Subcutaneous abdominal adipose tissue (tissue), 5 donors: ENCODE data around the gene SLC9C1.
A peak's percentile ranks its signal among the peaks of the same experiment; 100 is the strongest.

Experiments
- H3K27ac ChIP-seq: one replicate; pipeline ENCODE4 v1.7.0; 2013; ENCODE audit warnings: low read depth, mild to moderate bottlenecking, inconsistent platforms, low read length, moderate library complexity
- H3K27me3 ChIP-seq, 5 donors: one replicate each; pipeline ENCODE4 v1.7.0; 2013; ENCODE audit warnings: low read length in 5 of 5, inconsistent platforms in 1 of 5; ENCODE audit not compliant: control insufficient read depth in 5 of 5, insufficient read depth in 4 of 5
- H3K36me3 ChIP-seq, 5 donors: one replicate each; pipeline ENCODE4 v1.7.0; 2013; ENCODE audit warnings: low read length in 5 of 5; ENCODE audit not compliant: control insufficient read depth in 5 of 5, insufficient read depth in 5 of 5
- H3K4me1 ChIP-seq, 5 donors: one replicate each; pipeline ENCODE4 v1.7.0; 2013; ENCODE audit warnings: low read length in 5 of 5, mild to moderate bottlenecking in 3 of 5, moderate library complexity in 1 of 5; ENCODE audit not compliant: control insufficient read depth in 5 of 5, insufficient read depth in 5 of 5
- H3K4me3 ChIP-seq, 5 donors: one replicate each; pipeline ENCODE4 v1.7.0; 2013; ENCODE audit warnings: low read length in 5 of 5, low read depth in 1 of 5
- H3K9ac ChIP-seq, 5 donors: one replicate each; pipeline ENCODE4 v1.7.0; 2013; ENCODE audit warnings: low read length in 5 of 5, mild to moderate bottlenecking in 4 of 5, moderate library complexity in 3 of 5
- H3K9me3 ChIP-seq, 5 donors: one replicate each; pipeline ENCODE4 v1.7.0; 2013; ENCODE audit warnings: low read length in 5 of 5; ENCODE audit not compliant: control insufficient read depth in 5 of 5
- donor health status: healthy.
- donor health status: healthy.
- donor health status: healthy.
- donor health status: healthy.
- donor health status: healthy.

SLC9C1 gene

DNA sequence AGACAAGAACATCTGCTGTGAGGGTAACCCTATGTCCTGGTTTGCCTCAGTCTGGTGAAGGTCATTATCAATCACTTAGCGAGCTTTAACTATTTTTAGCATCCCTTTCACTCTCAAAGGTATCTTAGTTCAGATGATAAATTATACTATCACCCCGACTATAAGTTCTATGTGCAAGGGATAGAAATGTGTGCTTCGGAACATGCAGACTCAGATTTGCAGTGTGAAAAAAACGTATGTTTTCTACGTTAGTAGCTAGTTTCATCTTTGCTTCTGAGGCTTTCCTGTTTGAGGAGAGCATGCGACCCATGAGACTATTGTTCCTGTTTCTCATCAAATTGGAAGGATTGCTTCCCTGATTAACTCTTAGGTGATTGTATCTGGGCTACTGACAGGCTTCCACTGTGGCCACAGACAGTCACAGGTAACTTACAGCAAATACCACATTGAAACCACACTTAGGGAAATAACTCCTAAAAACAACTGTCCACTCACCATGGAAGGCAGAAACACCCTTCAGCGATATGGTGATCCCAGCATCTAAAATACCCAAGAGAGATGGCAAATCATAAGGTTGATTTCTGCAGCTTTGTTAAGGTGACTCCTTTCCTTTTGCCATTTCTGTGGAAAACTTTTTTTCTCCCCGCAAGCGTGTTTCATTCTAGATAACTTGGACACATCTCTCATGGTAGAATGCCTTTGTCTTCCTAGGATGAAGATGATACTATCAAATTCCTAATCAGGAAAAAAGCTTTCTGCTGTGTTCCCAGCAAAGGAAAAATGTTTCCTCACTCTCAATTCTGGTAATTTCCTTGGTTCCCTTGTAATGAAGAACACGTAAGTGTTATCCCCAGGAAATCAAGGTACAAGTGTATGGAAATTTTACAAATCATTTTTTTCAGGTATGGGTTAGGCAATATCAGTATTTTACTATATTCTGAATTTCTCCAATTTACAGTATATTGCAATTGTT lies 166.2 kb downstream of the SLC9C1 start:
- H3K27ac ChIP-seq = no peak overlapping the region
- H3K27me3 ChIP-seq = no peaks in the 10 kb centered on the region
- no peaks in the 10 kb centered on the region for H3K9me3 ChIP-seq
- H3K36me3 ChIP-seq = no peaks in the 10 kb centered on the region
- H3K9ac ChIP-seq = no peak overlapping the region
- peak overlapping the region in 2 of 5 donors; percentile 20 to 21 for H3K4me3 ChIP-seq
- H3K4me1 ChIP-seq = peaks cover 0 to 14% (median 5%) of the 10 kb centered on the region in 5 donors

DNA sequence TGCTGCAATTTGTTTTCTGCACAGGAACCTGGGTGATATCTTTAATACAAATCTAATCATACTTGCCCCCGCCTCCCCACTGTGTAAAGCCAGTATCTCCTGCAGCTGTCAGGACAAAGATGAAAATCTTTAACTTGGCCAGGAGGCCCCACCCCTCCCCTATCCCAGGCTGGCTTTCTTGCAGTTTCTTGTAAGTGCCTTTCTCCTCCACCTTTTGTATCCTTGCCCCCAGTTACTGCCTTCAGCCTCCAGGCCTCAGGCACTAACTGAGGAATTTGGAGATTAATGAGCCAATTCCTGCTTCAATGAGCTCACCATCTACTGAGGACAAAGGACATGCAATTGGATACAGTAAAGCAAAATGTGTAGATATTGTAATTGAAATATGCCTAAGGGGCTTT lies 167.5 kb downstream of the SLC9C1 start:
- Histone ChIP-seq H3K27me3 (no peaks in the 10 kb centered on the region), H3K9me3 (no peaks in the 10 kb centered on the region), H3K36me3 (no peaks in the 10 kb centered on the region), H3K4me1 (peaks cover 0 to 14% (median 5%) of the 10 kb centered on the region in 5 donors), H3K9ac (no peak overlapping the region), H3K4me3 (no peak overlapping the region), H3K27ac (peak overlapping the region; percentile 1)

DNA sequence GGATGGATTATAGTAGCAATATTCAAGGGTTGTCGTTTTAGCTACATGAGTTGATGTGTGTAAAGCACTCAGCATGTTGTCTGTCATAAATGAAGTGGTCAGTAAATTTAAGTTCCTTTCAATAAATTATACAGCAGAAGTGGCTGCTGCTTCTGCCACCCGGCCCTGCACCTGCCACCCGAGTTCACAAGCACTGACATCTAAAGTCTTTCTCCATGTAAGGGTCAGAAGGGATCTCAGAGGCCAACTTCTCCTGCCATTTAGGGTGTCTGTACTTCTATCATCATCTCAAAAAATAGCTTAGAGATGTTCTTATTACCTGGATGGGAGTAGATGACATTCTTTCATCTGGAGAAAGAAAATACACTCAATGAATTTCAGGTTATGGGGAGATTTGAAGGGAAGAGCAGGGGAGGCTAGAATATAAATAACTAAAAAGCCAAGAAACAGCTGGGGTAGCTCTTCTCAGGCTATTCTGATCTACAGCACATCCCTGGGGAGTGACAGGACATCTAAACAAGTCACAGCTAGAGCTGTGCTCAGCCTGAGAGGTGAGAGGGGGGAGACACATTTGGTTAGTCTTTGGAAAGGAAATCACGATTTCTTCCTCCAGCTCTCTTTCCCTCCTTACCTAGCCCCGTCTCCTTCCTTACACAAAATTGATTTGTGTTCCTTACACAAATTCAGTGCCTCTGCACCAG lies 169.0 kb downstream of the SLC9C1 start:
- H3K4me1 ChIP-seq = peaks cover 0 to 14% (median 5%) of the 10 kb centered on the region in 5 donors
- no peak overlapping the region for H3K27ac ChIP-seq
- no peaks in the 10 kb centered on the region for H3K36me3 ChIP-seq
- no peak overlapping the region for H3K4me3 ChIP-seq
- H3K27me3 ChIP-seq = no peaks in the 10 kb centered on the region
- no peaks in the 10 kb centered on the region for H3K9me3 ChIP-seq
- no peak overlapping the region for H3K9ac ChIP-seq

DNA sequence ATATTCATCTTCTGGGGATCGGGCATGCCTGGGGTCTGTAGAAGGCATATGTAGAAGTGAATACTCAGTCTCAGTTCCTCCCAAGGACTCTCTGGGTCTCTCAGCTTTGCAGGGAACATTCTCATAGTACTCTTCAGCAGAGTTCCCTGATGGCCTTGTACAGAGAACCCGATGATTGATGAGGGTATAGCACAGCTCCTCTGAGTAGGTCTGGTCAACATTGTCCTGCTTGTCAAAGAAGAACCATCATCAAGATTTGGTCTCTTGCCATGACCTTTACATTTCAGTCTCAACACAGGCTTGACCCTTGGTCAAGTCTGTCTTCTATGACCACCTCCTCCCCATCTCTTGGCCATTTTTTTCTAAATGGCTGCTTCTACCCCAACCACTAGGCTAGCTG lies 170.5 kb downstream of the SLC9C1 start:
- no peak overlapping the region for H3K4me3 ChIP-seq

DNA sequence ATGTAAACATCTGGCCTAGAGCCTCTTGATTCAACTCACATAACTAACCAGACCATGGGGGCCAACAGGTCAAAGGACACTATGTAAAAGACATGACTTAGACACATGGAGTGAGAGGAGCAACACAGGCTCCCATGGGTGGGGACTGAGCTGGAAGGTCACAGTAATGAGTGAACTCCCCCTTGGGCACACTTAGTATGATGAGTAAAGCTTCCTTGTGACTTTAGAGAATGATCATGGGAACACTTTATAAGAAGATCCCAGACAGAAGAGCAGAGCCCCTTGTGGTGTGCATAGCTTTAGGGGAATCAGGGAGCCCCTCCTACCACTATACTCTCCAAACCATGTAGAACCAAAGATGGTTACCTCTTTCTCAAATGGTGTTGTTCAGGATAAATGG lies 171.1 kb downstream of the SLC9C1 start:
- H3K27me3 ChIP-seq = no peaks in the 10 kb centered on the region
- no peak overlapping the region for H3K4me3 ChIP-seq
- no peaks in the 10 kb centered on the region for H3K9me3 ChIP-seq
- H3K27ac ChIP-seq = no peak overlapping the region
- H3K36me3 ChIP-seq = no peaks in the 10 kb centered on the region
- H3K4me1 ChIP-seq = peaks cover 0 to 19% (median 4%) of the 10 kb centered on the region in 5 donors
- no peak overlapping the region for H3K9ac ChIP-seq

More for the DNA sequence above, 170.5 kb downstream of the SLC9C1 start:
- no peak overlapping the region for H3K9ac ChIP-seq
- H3K4me1 ChIP-seq = peaks cover 0 to 19% (median 5%) of the 10 kb centered on the region in 5 donors
- H3K36me3 ChIP-seq = no peaks in the 10 kb centered on the region
- no peak overlapping the region for H3K27ac ChIP-seq
- no peaks in the 10 kb centered on the region for H3K27me3 ChIP-seq
- H3K9me3 ChIP-seq = no peaks in the 10 kb centered on the region

DNA sequence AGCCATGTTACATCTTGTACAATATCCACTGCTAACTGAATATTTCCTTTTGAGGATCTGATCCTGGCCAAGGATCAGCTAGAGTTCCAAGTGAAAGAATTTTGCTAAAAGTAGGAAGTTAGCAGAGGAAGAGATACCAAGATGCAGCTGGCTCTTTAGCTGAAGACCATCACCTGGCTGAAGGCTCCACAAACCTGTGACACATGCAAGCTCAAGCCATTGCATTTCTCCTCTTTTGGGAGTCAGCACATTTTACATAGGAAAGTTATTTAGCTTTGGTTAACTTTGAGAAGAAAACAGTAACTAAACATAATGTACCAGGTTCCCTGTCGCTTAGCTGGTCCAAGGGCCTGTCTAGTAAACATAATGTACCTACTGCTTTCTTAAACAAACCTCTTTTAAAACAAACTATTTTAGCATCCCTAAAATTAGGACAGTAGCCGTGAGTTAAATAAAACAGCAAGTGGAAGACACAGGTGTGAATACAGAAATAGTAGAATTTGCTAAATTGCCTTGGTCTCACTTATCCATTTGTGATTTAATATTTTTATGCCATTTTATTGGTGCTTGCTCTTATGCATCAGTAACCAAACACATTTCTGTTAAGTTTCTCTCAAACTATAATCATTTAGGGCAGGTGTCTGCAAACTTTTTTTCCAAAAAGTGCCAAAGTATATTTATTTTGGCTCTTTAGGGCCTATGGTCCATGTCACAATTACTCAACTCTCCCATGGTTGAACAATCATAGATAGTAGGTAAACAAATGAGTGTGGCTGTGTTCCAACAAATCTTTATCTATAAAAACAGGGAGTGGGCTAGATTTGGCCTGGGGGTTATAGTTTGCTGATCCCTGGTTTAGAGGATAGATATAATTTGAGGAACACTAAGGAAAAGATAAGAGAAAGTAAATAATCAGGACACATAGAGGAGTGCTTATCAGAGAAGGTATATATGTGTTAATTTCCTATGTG lies 172.2 kb downstream of the SLC9C1 start:
- no peak overlapping the region for H3K9ac ChIP-seq
- no peaks in the 10 kb centered on the region for H3K9me3 ChIP-seq
- H3K27me3 ChIP-seq = no peaks in the 10 kb centered on the region
- H3K27ac ChIP-seq = no peak overlapping the region
- H3K4me1 ChIP-seq = peaks cover 0 to 19% (median 0%) of the 10 kb centered on the region in 5 donors
- H3K4me3 ChIP-seq = no peak overlapping the region
- H3K36me3 ChIP-seq = no peaks in the 10 kb centered on the region

DNA sequence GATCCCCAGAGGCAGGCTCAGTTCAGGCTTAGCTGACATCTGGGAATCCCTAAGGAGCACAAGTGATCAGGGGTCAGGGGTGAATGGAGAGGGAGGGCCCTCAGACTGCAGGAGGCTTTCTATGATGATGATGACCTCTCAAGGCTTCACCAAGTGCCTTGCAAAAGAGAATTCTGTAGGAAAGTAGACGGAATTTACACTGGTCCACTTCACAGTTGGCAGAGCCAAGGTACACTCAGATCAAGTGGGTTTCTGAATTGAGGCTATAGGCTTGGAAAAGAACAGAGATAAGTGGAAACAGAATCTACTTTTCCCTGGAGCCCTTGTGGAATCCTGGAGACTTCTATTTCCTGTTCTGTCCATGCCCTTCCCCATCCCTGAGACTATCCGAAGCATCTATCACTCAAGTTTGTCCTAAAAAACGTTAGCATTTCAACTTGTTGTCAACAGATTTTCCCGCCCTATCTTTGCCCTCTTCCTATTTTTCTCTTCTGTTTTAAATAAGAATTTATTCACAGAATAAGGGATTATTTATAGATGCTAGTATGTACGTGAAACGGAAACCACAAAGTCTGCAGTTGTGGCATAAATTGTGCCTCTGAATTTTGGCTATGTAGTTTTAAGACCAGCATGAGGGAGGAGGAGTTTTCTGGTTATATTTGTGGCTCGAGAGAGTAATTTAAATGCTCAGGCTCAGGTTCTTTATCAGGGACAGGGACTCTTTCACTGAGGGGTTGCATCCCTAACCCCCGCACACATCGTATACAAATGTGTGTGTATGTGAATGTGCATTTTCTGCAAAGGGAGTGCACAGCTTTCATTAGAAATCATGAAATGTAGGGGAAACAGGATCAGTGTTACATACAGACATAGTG lies 173.8 kb downstream of the SLC9C1 start:
- Histone ChIP-seq H3K4me1 (peaks cover 0 to 25% (median 0%) of the 10 kb centered on the region in 5 donors), H3K36me3 (no peaks in the 10 kb centered on the region), H3K27ac (no peak overlapping the region), H3K27me3 (no peaks in the 10 kb centered on the region), H3K4me3 (no peak overlapping the region), H3K9ac (no peak overlapping the region), H3K9me3 (no peaks in the 10 kb centered on the region)

DNA sequence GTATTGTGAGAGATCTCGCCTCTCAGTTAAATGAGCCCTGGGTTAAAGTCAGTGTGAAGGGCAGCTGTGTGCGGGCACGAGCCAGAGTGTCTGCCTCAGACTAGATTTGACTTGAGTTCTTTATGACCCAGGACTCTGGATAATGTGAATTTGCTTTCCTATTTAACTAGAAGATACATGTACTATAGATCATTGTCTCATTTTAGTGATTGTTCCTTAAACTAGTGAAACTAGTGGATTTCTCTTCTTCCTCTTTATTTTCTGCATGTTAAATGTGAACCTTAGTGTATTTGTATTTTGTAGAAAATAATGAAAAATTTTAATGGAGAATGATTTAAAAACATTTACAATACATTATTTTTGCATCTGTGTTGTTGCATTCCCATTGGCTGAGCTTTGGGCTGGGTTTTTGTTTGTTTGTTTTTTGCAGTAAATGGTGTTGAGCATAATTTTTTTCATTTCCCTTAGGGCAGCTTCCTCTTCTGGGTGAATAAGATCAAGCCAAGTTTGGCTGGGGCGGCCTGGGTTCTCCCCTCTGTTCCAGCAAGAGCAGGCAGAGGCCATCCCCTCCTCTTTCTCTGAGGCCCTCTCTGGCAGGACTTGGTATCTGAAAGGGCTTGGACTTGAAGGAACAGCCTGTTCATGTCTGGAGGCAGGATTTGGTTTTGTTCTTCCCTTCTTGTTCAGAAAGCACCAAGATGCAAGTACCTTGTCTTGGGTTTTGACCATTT lies 176.0 kb downstream of the SLC9C1 start:
- H3K36me3 ChIP-seq = no peaks in the 10 kb centered on the region
- H3K27ac ChIP-seq = no peak overlapping the region
- H3K4me1 ChIP-seq = peaks cover 0 to 25% (median 0%) of the 10 kb centered on the region in 5 donors

More for the DNA sequence above, 176.0 kb downstream of the SLC9C1 start:
- H3K9ac ChIP-seq = no peak overlapping the region
- no peaks in the 10 kb centered on the region for H3K9me3 ChIP-seq
- H3K27me3 ChIP-seq = no peaks in the 10 kb centered on the region
- no peak overlapping the region for H3K4me3 ChIP-seq
